Esophagus squamous epithelium (tissue), 5 donors: ENCODE measurements around the gene PAK1IP1. TPM values are rescaled to one million over a fixed set of nuclear protein-coding genes. Genes with fewer than 3 reads are reported as not detected.
"Not testable (repeated sequence)": the region's sequence is repeated elsewhere in the genome, so short reads cannot be mapped to it uniquely, and the experiment has no call there.

Experiments
- DNase-seq: peaks from one replicate; lab custom pipeline; 2025; lab: John Stamatoyannopoulos, UW
- H3K27ac ChIP-seq, 4 donors: fragments of 200-600 bp; sonication (generic); one replicate each; pipeline ENCODE4 v1.5.1; 2016 to 2019; ENCODE audit warnings: mild to moderate bottlenecking in 1 of 4
- H3K27me3 ChIP-seq, 4 donors: fragments of 200-600 bp; sonication (generic); 1 replicate in 3 of 4; 2 replicates in 1 of 4; pipeline versions ENCODE4 v1.5.1 to v1.6.0; 2017 to 2021; ENCODE audit warnings: antibody characterized with exemption in 1 of 4
- H3K36me3 ChIP-seq, 3 donors: fragments of 200-600 bp; sonication (generic); one replicate each; pipeline ENCODE4 v1.5.1; 2016 to 2019
- H3K4me1 ChIP-seq, 3 donors: fragments of 200-600 bp; sonication (generic); one replicate each; pipeline ENCODE4 v1.5.1; 2017 to 2019
- H3K4me3 ChIP-seq, 4 donors: fragments of 200-600 bp; sonication (generic); 1 replicate in 3 of 4; 2 replicates in 1 of 4; pipeline ENCODE4 v1.5.1; 2016 to 2019; ENCODE audit warnings: mild to moderate bottlenecking in 2 of 4, moderate library complexity in 1 of 4
- H3K9me3 ChIP-seq, 3 donors: fragments of 200-600 bp; sonication (generic); one replicate each; pipeline ENCODE4 v1.5.1; 2016 to 2019
- CTCF ChIP-seq, 6 experiments: fragments of 450-650 bp in 4 of 6; fragments of 200-600 bp in 2 of 6; sonication (generic) in 2 of 6; IDR thresholded peaks; one replicate each; pipeline ENCODE4 v1.5.1; 2016 to 2019; ENCODE audit warnings: antibody characterized with exemption in 6 of 6, mild to moderate bottlenecking in 4 of 6, moderate library complexity in 4 of 6
- POLR2A ChIP-seq, 4 donors: fragments of 450-650 bp; IDR thresholded peaks; one replicate each; pipeline ENCODE4 v1.6.1; 2017; ENCODE audit warnings: antibody characterized with exemption in 4 of 4, mild to moderate bottlenecking in 4 of 4, moderate library complexity in 3 of 4
- WGBS, 2 donors: methylation state at CpG; one replicate each; pipeline ENCODE4 v1.1.5; 2018; 5-methylcytosine and 5-hydroxymethylcytosine counted together
- intact Hi-C: fragments of 100-400 bp; cut with DNase I; formaldehyde crosslinking; loops from one replicate; pipeline ENCODE4 v1.15.0; 2022
- small RNA-seq, 4 donors: library from RNA; depleted of rRNA; stranded (forward); fragments of <200 nt; gene quantifications; one replicate each; pipeline ENCODE3, GENCODE V24; 2016
- total RNA-seq, 4 donors: library from RNA; depleted of rRNA; stranded (reverse); fragments of >200 nt; gene quantifications; one replicate each; pipeline ENCODE4 v1.1.0, GENCODE V29; 2016
- donor health status: DM: yes; HTN: yes; CAD: no.

PAK1IP1 gene
- total RNA-seq, 4 donors from 2014 or later, result 11.4 to 23.6 (median 19.4) TPM

DNA sequence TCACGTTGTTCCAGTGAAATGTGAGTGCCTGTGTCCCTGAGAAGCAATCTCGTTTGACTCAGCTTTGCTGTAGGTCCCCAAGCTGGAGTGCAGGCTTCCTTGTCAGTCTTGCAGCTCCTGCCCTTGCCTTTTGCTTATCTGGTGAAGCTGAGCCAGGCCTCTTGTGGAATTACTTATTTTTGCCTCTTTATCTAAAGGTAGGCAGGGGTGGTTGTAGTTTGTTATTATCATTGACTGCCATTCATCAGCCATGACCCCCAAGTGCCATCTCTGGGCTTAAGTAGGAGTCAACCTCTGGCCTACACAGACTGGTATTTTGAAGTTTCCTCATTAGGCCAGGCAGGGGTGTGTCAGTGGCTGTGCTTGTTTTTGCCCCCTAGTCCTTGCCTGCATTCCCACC, 55.0 kb downstream of the PAK1IP1 start:
- no peaks in the 10 kb centered on the region for H3K9me3 ChIP-seq
- no peak overlapping the region for H3K27ac ChIP-seq
- H3K27me3 ChIP-seq, result no peaks in the 10 kb centered on the region
- H3K36me3 ChIP-seq, result peaks cover 0 to 43% (median 2%) of the 10 kb centered on the region in 3 donors
- no peak for DNase-seq
- H3K4me1 ChIP-seq, result peaks cover 22 to 46% (median 24%) of the 10 kb centered on the region in 3 donors
- intact Hi-C loops, result no loop called here
- H3K4me3 ChIP-seq, result no peak overlapping the region
- TF ChIP-seq POLR2A (IDR thresholded peaks at IDR 0.05) (no peak), CTCF (IDR thresholded peaks at IDR 0.05) (no peak)
- 37 to 44% methylated on average over 2 of the region's 2 CpGs for WGBS, 2 donors

DNA sequence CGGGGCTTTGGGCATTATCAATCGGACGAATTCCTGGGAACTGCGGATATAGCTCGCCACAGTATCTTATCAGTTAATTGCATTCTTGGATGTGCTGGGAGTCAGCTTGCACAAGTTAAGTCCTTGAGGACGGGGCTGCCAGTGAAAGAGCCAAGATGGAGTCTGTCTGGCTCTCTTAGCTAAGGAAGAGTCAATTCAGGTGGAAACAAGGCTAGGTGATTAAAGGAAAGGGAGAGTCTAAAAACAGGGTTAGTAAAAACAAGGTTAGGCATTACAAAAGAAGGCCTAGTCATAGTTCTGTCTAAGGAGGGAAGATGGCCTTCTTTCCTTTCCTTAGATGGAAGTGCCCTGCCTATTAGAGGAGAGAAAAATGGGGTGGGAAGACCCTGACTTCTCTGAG, 55.8 kb downstream of the PAK1IP1 start:
- intact Hi-C loops, H3K27ac ChIP-seq, DNase-seq, H3K9me3 ChIP-seq, H3K27me3 ChIP-seq, H3K4me3 ChIP-seq: not testable (repeated sequence)
- H3K36me3 ChIP-seq, result peaks cover 0 to 51% (median 7%) of the 10 kb centered on the region in 3 donors
- peaks cover 22 to 46% (median 24%) of the 10 kb centered on the region in 3 donors for H3K4me1 ChIP-seq
- 78 to 82% methylated on average over 6 of the region's 6 CpGs for WGBS, 2 donors

DNA sequence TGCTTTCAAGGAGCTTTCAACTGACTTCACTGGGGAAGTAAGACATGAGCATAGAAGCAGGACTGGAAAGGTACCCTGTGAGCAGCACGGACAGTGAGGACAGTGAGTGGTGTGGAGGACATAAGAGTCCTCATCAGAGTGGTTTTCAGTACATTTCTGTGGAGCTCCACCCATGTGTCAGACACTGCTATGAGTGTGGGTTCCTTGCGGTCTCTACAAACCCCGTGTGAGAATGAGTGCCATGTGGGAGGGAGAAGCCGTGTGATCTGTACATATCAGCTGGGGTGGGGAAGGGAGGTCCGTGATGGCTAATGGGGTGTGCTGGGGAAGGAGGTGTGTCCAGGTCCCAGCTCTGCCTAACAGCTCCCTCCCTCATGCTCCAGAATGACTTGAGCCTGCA, 57.0 kb downstream of the PAK1IP1 start:
- H3K9me3 ChIP-seq, intact Hi-C loops, H3K4me3 ChIP-seq, DNase-seq, H3K27me3 ChIP-seq, H3K27ac ChIP-seq: not testable (repeated sequence)
- H3K36me3 ChIP-seq, result peaks cover 0 to 63% (median 7%) of the 10 kb centered on the region in 3 donors
- H3K4me1 ChIP-seq, result peaks cover 22 to 43% (median 23%) of the 10 kb centered on the region in 3 donors
- 78 to 89% methylated on average over 5 of the region's 5 CpGs for WGBS, 2 donors

- Histone ChIP-seq H3K27ac (no peak overlapping the region), H3K27me3 (no peaks in the 10 kb centered on the region), H3K36me3 (peaks cover 0 to 75% (median 7%) of the 10 kb centered on the region in 3 donors), H3K9me3 (no peaks in the 10 kb centered on the region), H3K4me3 (no peak overlapping the region), H3K4me1 (peaks cover 3 to 30% (median 13%) of the 10 kb centered on the region in 3 donors)
- intact Hi-C loops, result no loop called here
- WGBS, 2 donors, result 80 to 90% methylated on average over 1 of the region's 1 CpG
- TF ChIP-seq CTCF (IDR thresholded peaks at IDR 0.05), result no peak
- no peak for TF ChIP-seq POLR2A (IDR thresholded peaks at IDR 0.05)
- no peak for DNase-seq
Observed at GRCh38 chr6:10756085-10756484, 61.3 kb downstream of the PAK1IP1 start.

Small RNAs within 50 kb of the gene (small RNA-seq; reads per million reads assigned to genes)
- gene RF00019 (0 reads per million in 4 donors), gene RNA5SP203 (0 to 1.1 (median 0.24) reads per million in 4 donors)

Other genes with a start within 250 kb of the PAK1IP1 start
- gene GCNT2, start 173.6 kb upstream of the PAK1IP1 start, total RNA-seq, result 10 to 100 TPM in 2 of 4 donors, 1 to 10 TPM in 2; 6.9 to 17.2 (median 8.9) TPM
- not detected for gene C6orf52, start 356 bp upstream of the PAK1IP1 start, total RNA-seq
- gene TMEM14C, start 28.1 kb downstream of the PAK1IP1 start, total RNA-seq, result 100 to 1,000 TPM in 1 of 4 donors, 10 to 100 TPM in 3; 42.8 to 125 (median 69.2) TPM
- gene TMEM14B, start 52.8 kb downstream of the PAK1IP1 start, total RNA-seq, result 10 to 100 TPM; 12.7 to 64.5 (median 47.1) TPM
- gene MAK, start 143.6 kb downstream of the PAK1IP1 start, total RNA-seq, result under 1 TPM in 2 of 4 donors, not detected in 2; 0.04 to 0.19 TPM
- gene GCM2, start 187.1 kb downstream of the PAK1IP1 start, total RNA-seq, result not detected
- 1 to 10 TPM in 1 of 4 donors, under 1 TPM in 1, not detected in 2; 0.53 to 1.3 TPM for gene SYCP2L, start 192.1 kb downstream of the PAK1IP1 start, total RNA-seq